GOT3 (cell line): ENCODE measurements around the gene DCLRE1C.
"Not testable (repeated sequence)": the region's sequence is repeated elsewhere in the genome, so short reads cannot be mapped to it uniquely, and the experiment has no call there.

ENCODE experiments used
- DNase-seq: peaks from one replicate; lab custom pipeline; 2025; ENCODE audit warnings: mixed read lengths; lab: John Stamatoyannopoulos, UW

Gene DCLRE1C

DNA sequence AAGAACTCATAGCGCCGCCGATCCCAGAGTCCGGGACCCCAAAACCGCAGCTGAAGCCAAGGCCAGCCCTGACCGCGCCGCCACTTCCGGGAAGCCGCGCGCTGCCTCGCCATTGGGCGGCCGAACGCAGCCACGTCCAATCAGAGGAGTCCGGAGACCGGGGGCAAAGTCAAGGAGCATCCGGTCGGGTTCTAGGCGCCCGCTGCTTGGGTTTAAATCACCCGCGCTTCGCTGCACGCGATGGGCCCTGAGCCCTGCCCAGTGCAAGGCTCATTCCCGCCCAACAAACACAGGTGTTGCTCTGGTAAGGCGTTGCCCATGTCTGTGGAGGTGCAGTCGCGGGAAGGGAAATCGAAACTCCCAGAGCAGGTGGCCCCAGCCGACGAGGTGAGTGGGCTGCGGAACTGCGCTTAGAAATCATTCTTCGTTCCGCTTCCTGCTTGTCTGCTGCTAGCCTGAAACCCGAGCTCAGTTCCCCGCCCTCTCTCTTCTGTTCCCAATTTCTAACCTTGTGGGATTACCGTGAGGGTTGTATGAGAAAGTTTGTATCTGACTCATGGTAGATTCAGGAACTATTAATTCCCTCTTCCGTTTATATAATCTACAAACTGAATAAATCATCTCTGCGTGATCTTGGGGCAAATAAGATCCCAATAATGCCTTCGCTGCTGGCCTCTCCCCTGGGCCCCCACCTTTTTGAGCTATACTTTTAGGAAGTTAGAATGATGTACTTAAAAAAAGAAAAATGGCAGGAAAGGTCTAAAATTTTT, at the start of gene DCLRE1C:
Gene DCLRE1C, minus strand, starts transcription at position 96 of the 770 bp plus-strand sequence. Its CDS starts 86 bp downstream, at position 10.
- peak; percentile 50 for DNase-seq

GRCh38 chr10:14995964-14996565, 42.2 kb upstream of the DCLRE1C start:
- no peak for DNase-seq

GRCh38 chr10:14993500-14994455, 39.9 kb upstream of the DCLRE1C start:
- DNase-seq, result not testable (repeated sequence)

DNA sequence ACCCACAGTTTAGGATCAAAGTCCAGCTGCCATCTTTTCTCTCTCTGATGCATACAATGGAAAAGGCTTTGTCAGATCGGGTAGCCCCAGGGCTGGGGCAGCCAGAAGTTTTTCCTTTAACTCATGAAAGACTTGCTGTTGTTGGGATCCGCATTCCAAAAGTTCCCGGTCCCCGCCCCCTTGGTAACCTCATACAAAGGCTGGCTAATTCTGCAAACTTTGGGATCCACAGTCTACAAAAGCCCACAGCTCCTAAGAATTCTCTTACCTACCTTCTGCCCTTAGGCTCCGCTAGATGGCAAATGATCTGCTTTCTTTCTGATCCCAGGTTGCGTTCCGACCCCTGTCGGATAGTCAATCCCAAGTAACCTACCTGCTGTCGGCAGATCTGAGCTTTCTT, 38.4 kb upstream of the DCLRE1C start:
- DNase-seq, result not testable (repeated sequence)

- DNase-seq, result not testable (repeated sequence)
Observed at GRCh38 chr10:14991035-14991749, 37.3 kb upstream of the DCLRE1C start.

- not testable (repeated sequence) for DNase-seq
Observed at GRCh38 chr10:14989552-14989951, 35.7 kb upstream of the DCLRE1C start.

DNA sequence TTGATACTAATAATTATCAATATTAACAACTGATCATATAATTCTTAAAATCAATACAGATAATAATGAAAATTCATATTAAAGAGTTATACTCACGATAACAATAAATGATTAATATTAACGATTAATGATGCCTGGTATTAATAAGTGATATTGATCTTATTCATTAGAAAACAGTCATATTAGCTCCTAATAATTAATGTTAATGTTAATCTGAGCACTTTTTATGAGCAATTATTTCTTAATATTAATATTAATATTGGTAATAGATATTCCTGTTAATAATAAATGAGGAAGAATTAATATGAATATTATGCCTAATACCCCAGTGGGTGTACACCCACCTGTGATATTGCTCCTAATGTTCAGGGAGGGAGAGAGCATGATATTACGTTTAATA, 28.8 kb upstream of the DCLRE1C start:
- no peak for DNase-seq

DNA sequence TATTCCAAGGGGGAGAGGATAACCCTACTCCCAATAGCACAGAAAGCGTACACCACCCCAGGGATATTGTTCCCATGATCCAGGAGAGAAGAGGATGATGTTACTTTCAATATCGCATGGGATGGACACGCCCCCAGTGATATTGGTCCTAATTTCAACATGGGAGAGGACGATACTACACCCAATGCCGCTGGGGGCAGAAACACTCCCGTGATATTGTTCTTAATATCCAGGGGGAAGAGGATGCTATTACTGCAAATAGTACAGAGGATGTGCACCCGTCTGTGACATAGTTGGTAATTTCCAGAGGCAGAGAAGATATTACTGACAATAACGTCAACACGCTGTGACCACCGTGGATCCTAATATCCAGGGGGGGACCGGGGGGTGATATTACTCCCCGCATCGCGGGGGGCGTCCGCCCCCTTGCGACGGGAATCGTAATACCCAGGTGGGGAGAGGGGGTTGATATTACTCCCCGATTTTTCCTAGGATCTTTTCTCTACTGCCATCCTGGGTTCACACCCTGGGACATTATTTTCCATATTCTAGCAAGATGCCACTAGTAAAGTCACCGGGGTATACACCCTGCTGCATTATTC, 21.9 kb upstream of the DCLRE1C start:
- no peak for DNase-seq

DNA sequence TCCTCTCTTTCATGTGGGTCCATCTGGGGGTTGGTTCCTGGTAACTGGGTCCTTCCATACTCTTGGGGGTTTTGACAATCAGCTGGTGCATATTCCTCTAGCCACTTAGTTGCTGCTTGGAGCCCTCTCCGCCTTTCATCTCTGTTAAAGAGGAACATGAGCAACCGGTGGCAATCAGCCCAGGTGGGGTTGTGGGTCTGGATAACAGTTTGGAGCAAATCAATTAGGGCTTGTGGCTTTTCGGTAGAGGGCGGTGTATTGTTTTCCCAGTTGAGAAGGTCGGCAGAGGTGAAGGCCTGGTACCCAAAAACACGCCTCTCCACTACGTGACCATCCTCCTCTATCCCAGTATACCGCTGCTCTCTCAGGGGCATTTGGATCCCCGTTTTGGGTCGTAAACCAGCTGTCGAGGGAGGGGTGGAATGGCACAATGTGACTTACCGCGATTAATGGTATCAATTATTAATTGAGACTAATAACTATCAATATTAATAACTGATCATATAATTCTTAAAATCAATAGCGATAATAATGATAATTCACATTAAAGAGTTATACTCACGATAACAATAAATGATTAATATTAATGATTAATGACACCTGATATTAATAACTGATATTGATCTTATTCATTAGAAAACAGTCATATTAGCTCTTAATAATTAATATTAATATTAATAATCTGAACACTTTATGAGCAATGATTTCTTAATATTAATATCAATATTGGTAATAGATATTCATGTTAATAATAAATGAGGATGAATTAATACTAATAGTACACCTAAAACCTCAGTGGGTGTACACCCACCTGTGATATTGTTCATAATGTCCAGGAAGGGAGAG, 20.5 kb upstream of the DCLRE1C start:
- DNase-seq, result not testable (repeated sequence)

DNA sequence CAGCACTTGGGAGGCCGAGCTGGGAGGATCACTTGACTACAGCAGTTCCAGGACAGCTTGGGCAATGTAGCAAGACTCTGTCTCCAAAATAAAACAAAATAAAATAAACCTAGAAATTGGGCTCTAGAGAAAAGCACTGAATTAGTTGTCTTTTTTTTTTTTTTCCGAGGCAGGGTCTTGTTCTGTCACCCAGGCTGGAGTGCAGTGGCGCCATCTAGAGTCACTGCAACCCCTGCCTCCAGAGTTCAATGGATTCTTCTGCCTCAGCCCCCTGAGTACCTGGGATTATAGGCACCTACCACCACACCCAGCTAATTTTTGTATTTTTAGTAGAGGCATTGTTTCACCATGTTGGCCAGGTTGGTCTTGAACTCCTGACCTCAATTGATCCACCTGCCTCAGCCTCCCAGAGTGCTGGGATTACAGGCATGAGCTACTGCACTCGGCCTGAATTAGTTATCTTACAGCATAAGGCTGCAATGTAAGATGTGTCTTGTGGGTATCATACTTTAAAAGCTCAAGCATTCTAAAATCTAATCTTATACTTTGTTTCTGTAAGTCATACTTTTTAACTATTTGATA, 18.1 kb upstream of the DCLRE1C start:
- DNase-seq, result no peak

DNA sequence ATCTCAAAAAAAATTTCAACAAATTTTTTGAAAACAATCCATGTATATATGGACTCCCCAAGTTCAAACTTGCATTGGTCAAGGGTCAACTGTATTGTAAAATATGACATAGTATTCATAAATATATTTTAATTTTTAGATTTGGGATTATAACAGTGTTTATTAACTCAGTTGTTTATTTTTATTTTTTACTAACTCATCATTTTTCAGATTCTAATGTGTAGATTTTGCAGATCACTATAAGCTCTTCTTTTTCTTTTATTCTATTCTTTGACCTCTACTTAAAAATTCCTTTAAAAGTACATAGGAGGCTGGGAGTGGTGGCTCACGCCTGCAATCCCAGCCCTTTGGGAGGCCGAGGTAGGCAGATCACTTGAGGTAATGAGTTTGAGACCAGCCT, 14.0 kb upstream of the DCLRE1C start:
- no peak for DNase-seq

DNA sequence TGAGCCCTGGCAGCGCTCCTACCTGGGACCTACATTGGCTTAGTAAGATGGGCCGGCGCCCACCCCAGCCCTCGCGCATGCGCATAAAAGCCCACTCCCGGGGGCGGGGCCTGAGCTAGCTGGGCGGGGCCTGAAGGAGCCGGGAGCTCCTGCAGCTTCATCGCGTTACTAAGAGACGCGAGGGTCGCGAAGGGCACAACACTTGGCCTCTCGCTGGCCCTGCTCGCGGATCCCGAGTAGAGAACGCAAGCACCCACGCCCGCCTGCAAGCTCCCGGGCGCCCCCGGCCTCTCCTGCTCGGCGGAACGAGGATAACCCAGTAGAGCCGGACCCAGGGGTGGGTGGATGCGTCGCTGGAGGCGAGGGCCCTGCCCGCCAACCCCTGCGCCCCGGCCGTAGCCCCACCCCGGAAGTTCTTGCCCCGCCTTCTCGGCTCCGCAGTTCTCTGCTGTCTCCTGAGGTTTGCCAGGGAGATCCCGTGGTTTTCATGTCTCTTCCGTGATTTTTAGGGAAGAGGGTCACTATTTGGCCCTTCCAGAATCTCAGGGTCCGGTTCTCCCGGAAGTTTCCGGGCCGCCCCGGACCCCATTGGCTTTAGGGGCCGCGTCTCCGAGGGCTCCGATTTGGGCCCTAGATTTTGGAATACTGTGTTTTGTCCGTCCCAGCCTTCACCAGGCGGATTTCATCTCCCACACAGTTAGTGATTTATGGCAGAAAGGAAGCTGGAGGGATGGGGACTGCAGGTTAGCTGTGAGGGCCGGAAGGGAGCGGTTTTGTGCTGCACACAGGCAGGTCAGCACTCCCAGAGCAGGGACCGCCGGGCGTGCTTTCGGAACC, 5.5 kb upstream of the DCLRE1C start, which contains the start of gene MEIG1:
Gene MEIG1, plus strand, starts transcription at position 168 of the 837 bp plus-strand sequence. CDS start 7,081 bp downstream, outside the sequence.
- peak; percentile 91 for DNase-seq

DNA sequence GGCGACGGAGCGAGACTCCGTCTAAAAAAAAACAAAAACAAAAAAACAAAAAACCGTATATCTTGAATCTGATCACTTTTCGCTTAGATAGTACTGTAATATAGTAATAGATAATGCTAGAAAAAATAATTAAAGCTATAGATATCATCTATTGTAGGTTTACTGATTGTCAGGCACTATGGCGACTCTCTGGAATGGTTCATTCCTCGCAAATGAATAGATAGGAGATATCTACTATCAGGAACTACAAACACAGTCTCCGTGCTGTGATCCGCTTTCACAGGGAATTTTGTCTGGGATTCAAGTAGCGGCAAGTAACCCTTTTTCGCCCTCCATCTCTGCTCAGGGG, 5.0 kb upstream of the DCLRE1C start:
- DNase-seq, result no peak

DNA sequence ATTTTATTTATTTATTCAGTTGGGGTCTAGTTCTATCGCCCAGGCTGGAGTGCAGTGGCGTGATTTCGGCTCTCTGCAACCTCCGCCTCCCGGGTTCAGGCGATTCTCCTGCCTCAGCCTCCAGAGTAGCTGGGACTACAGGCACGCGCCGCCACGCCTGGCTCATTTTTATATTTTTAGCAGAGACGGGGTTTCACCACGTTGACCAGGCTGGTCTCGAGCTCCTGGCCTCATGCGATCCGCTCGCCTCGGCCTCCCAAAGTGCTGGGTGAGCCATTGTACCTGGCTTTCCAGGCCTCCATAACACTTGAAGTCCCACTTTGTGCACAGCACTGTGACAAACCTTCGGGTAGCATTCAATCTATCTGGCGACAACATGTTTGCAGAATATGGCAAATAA, 1.0 kb upstream of the DCLRE1C start:
- no peak for DNase-seq

GRCh38 chr10:14953424-14954000, 384 bp downstream of the DCLRE1C start:
- DNase-seq, result no peak

DNA sequence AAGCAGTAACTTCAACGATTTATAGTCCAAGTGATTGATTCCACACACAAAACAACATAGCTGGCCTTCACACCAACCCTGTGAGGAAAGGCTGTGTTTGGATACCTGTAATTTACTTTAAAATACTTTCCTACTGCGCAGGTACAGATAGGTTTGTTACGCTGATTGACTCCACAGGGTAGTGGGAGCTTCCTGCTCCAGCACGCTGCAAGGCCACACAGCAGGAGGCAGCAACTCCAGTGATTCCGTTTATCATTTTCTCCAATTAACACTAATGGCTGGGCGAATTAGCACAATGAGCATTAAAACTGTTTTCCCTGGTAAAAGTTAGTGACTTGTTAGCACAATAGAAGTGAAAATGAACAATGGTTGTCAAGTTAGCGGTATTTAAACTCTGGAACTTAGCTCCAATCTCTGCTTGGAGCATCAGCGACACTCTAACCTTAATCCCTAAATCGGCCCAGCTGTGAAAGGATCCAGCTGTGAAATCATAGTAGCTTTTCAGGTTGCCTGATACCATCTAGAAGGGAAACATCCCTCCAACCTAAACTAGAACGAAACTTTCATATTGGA, 959 bp downstream of the DCLRE1C start:
- no peak for DNase-seq

GRCh38 chr10:14949291-14949690, 4.6 kb downstream of the DCLRE1C start:
- DNase-seq, result no peak

DNA sequence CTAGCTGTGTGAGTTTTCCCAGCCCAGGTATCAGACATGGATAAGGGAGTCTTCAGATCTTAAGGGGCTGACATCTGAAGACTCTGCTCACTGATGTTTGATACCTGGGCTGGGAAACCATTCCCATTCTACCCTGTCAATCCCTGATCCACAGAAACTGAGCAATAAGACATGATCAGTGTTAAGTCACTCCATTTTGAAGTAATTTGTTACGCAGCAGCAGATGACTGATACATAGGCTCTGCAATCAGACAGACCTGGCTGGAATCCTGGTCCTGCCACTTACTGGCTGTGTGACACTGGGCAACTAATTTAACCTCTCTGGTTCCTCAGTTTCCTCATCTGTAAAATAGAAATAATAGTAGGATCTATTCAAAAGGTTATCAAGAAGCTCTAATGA, 6.6 kb downstream of the DCLRE1C start:
- DNase-seq, result no peak
